ENCODE data around the gene SMAD7. TPM values are rescaled to one million over a fixed set of nuclear protein-coding genes. Genes with fewer than 3 reads are reported as not detected.

Gene SMAD7
- total RNA-seq, 6 experiments from 2014 or later, result 29.6 to 35.8 (median 30.7) TPM

- H3K4me1 Mint-ChIP-seq (ENCODE audit: low read depth), result peaks cover 53% of the 10 kb centered on the region
- no peaks in the 10 kb centered on the region for H3K36me3 Mint-ChIP-seq (ENCODE audit: low read depth)
- peak overlapping the region; percentile 25 for H3K4me3 Mint-ChIP-seq
- no peaks in the 10 kb centered on the region for H3K9me3 Mint-ChIP-seq
- peak overlapping the region; percentile 78 for H3K27ac Mint-ChIP-seq
- no peak for TF ChIP-seq CTCF (IDR thresholded peaks at IDR 0.05)
- peaks cover 3% of the 10 kb centered on the region; the same call in 1 of the 2 replicates for H3K27me3 Mint-ChIP-seq (ENCODE audit: insufficient read depth)
- DNase-seq, result no peak
Measured at GRCh38 chr18:48959921-48960920, 9.5 kb upstream of the SMAD7 start.

- DNase-seq, result no peak
- Mint-ChIP-seq H3K27ac (peak overlapping the region; percentile 78), H3K4me1 (ENCODE audit: low read depth) (peaks cover 60% of the 10 kb centered on the region), H3K36me3 (ENCODE audit: low read depth) (no peaks in the 10 kb centered on the region), H3K27me3 (ENCODE audit: insufficient read depth) (peaks cover 3% of the 10 kb centered on the region; the same call in 1 of the 2 replicates), H3K4me3 (no peak overlapping the region; the same call in 1 of the 2 replicates), H3K9me3 (no peaks in the 10 kb centered on the region)
- TF ChIP-seq CTCF (IDR thresholded peaks at IDR 0.05), result no peak
Measured at GRCh38 chr18:48959551-48959920, 8.8 kb upstream of the SMAD7 start.

- Mint-ChIP-seq H3K27me3 (ENCODE audit: insufficient read depth) (peaks cover 3% of the 10 kb centered on the region; the same call in 1 of the 2 replicates), H3K4me3 (no peak overlapping the region), H3K4me1 (ENCODE audit: low read depth) (peaks cover 66% of the 10 kb centered on the region), H3K36me3 (ENCODE audit: low read depth) (no peaks in the 10 kb centered on the region), H3K27ac (no peak overlapping the region; the same call in 1 of the 2 replicates), H3K9me3 (no peaks in the 10 kb centered on the region)
- no peak for DNase-seq
- no peak for TF ChIP-seq CTCF (IDR thresholded peaks at IDR 0.05)
Measured at GRCh38 chr18:48958951-48959350, 8.2 kb upstream of the SMAD7 start.

GRCh38 chr18:48957616-48958015 is 6.9 kb upstream of the SMAD7 start:
- H3K9me3 Mint-ChIP-seq, result no peaks in the 10 kb centered on the region
- TF ChIP-seq CTCF (IDR thresholded peaks at IDR 0.05), result no peak
- DNase-seq, result no peak
- H3K27me3 Mint-ChIP-seq (ENCODE audit: insufficient read depth), result peaks cover 3% of the 10 kb centered on the region; the same call in 1 of the 2 replicates
- H3K4me3 Mint-ChIP-seq, result no peak overlapping the region; the same call in 1 of the 2 replicates
- H3K4me1 Mint-ChIP-seq (ENCODE audit: low read depth), result peaks cover 73% of the 10 kb centered on the region
- H3K27ac Mint-ChIP-seq, result peak overlapping the region; percentile 97
- no peaks in the 10 kb centered on the region for H3K36me3 Mint-ChIP-seq (ENCODE audit: low read depth)

- no peak for TF ChIP-seq CTCF (IDR thresholded peaks at IDR 0.05)
- Mint-ChIP-seq H3K36me3 (ENCODE audit: low read depth) (no peaks in the 10 kb centered on the region), H3K27ac (peak overlapping the region; percentile 97), H3K27me3 (ENCODE audit: insufficient read depth) (peaks cover 3% of the 10 kb centered on the region; the same call in 1 of the 2 replicates), H3K9me3 (no peaks in the 10 kb centered on the region), H3K4me1 (ENCODE audit: low read depth) (peaks cover 73% of the 10 kb centered on the region), H3K4me3 (peak overlapping the region; percentile 41; the same call in 1 of the 2 replicates)
- peak; percentile 45 for DNase-seq
Measured at GRCh38 chr18:48957136-48957535, 6.4 kb upstream of the SMAD7 start.
